Neural progenitor cell (in vitro differentiated cells): ENCODE results near the gene FUBP1. TPM values are rescaled to one million over a fixed set of nuclear protein-coding genes. Genes with fewer than 3 reads are reported as not detected.

Experiments used
- DNase-seq: peaks from one replicate; pipeline ENCODE4 v3.0.0-alpha.2; 2016; ENCODE audit warnings: low spot score
- H2AFZ ChIP-seq: fragments of 200-600 bp; sonication (generic); replicated peaks from 2 replicates; pipeline ENCODE4 v1.6.1; 2016; ENCODE audit warnings: antibody characterized with exemption
- H3F3A ChIP-seq: fragments of 200-600 bp; sonication (generic); 2 replicates; pipeline ENCODE4 v1.6.1; 2016; ENCODE audit warnings: antibody characterized with exemption, low read depth
- H3K27ac ChIP-seq: fragments of 200-600 bp; sonication (generic); 2 replicates; pipeline ENCODE4 v1.5.1; 2016; ENCODE audit warnings: mild to moderate bottlenecking
- H3K27me3 ChIP-seq: fragments of 200-600 bp; sonication (generic); 2 replicates; pipeline ENCODE4 v1.6.1; 2016; ENCODE audit warnings: mild to moderate bottlenecking, moderate library complexity
- H3K36me3 ChIP-seq: fragments of 200-600 bp; sonication (generic); 2 replicates; pipeline ENCODE4 v1.5.1; 2016
- H3K4me1 ChIP-seq: fragments of 200-600 bp; sonication (generic); 2 replicates; pipeline ENCODE4 v1.6.1; 2016; ENCODE audit warnings: mixed run types
- H3K4me2 ChIP-seq: fragments of 200-600 bp; sonication (generic); 2 replicates; pipeline ENCODE4 v1.6.1; 2016
- H3K4me3 ChIP-seq: fragments of 200-600 bp; sonication (generic); 2 replicates; pipeline ENCODE4 v1.5.1; 2016
- H3K79me2 ChIP-seq: fragments of 200-600 bp; sonication (generic); 2 replicates; pipeline ENCODE4 v1.6.1; 2016; ENCODE audit warnings: low read depth
- H3K9ac ChIP-seq: fragments of 200-600 bp; sonication (generic); 2 replicates; pipeline ENCODE4 v1.6.1; 2016
- H3K9me3 ChIP-seq: fragments of 200-600 bp; sonication (generic); 2 replicates; pipeline ENCODE4 v1.5.1; 2016; ENCODE audit warnings: low read depth
- H4K20me1 ChIP-seq: fragments of 200-600 bp; sonication (generic); 2 replicates; pipeline ENCODE4 v1.6.1; 2016; ENCODE audit warnings: low read depth
- H3K27ac Mint-ChIP-seq: 3 replicates; pipeline ENCODE4 v1.8.0; 2021; ENCODE audit warnings: mixed read lengths
- H3K27me3 Mint-ChIP-seq: 2 replicates; pipeline ENCODE4 v1.8.0; 2022; ENCODE audit warnings: low read depth, mild to moderate bottlenecking, inconsistent platforms, moderate library complexity, mixed read lengths; ENCODE audit not compliant: insufficient read depth
- H3K36me3 Mint-ChIP-seq: 3 replicates; pipeline ENCODE4 v1.8.0; 2021; ENCODE audit warnings: mixed read lengths
- H3K4me1 Mint-ChIP-seq: 3 replicates; pipeline ENCODE4 v1.8.0; 2021; ENCODE audit warnings: mixed read lengths
- H3K4me3 Mint-ChIP-seq: 3 replicates; pipeline ENCODE4 v1.8.0; 2021; ENCODE audit warnings: mild to moderate bottlenecking, moderate library complexity, mixed read lengths
- H3K9me3 Mint-ChIP-seq: 3 replicates; pipeline ENCODE4 v1.8.0; 2020; ENCODE audit warnings: mixed read lengths
- CTCF ChIP-seq: fragments of 200-600 bp; sonication (generic); IDR thresholded peaks from 2 replicates; pipeline ENCODE4 v1.5.1; 2017; ENCODE audit warnings: antibody characterized with exemption, mild to moderate bottlenecking
- EZH2 ChIP-seq: fragments of 200-600 bp; sonication (generic); IDR thresholded peaks from 2 replicates; pipeline ENCODE4 v1.6.1; 2017; ENCODE audit warnings: antibody characterized with exemption, mild to moderate bottlenecking, moderate library complexity
- EZH2phosphoT487 ChIP-seq: fragments of 200-600 bp; sonication (generic); IDR thresholded peaks from 2 replicates; pipeline ENCODE4 v1.6.1; 2017; ENCODE audit warnings: antibody characterized with exemption
- total RNA-seq: library from RNA; depleted of rRNA; stranded (reverse); fragments of >200 nt; gene quantifications from 2 replicates; pipeline ENCODE4 v1.2.3, GENCODE V29; 2015; ENCODE audit warnings: low replicate concordance

Gene FUBP1
- total RNA-seq, 1 donor from 2014 or later: 491 TPM

- peaks cover 4% of the 10 kb centered on the region for H3K4me1 ChIP-seq
- DNase-seq: no peak
- H3K4me2 ChIP-seq: no peak overlapping the region
- H3K36me3 Mint-ChIP-seq: peaks cover 36% of the 10 kb centered on the region
- peaks cover 43% of the 10 kb centered on the region for H3F3A ChIP-seq
- no peak overlapping the region for H3K4me3 Mint-ChIP-seq
- H3K4me1 Mint-ChIP-seq: no peaks in the 10 kb centered on the region
- H3K9me3 Mint-ChIP-seq: no peaks in the 10 kb centered on the region
- H3K27ac ChIP-seq: no peak overlapping the region
- no peaks in the 10 kb centered on the region for H3K27me3 ChIP-seq
- H3K27ac Mint-ChIP-seq: no peak overlapping the region
- no peaks in the 10 kb centered on the region for H3K27me3 Mint-ChIP-seq
- no peak overlapping the region for H3K4me3 ChIP-seq
- peaks cover 77% of the 10 kb centered on the region for H4K20me1 ChIP-seq
- TF ChIP-seq CTCF (no peak), EZH2phosphoT487 (no peak), EZH2 (no peak)
- H3K9ac ChIP-seq: no peak overlapping the region
- H2AFZ ChIP-seq: no peak overlapping the region
- peaks cover 60% of the 10 kb centered on the region for H3K36me3 ChIP-seq
- no peaks in the 10 kb centered on the region for H3K9me3 ChIP-seq
- peaks cover 83% of the 10 kb centered on the region for H3K79me2 ChIP-seq
Measured at GRCh38 chr1:77954521-77954920, 24.4 kb downstream of the FUBP1 start.

GRCh38 chr1:77953907-77954306, 25.0 kb downstream of the FUBP1 start:
- Histone ChIP-seq H3F3A (peaks cover 49% of the 10 kb centered on the region), H3K79me2 (peaks cover 84% of the 10 kb centered on the region), H3K4me1 (peaks cover 8% of the 10 kb centered on the region), H3K36me3 (peaks cover 64% of the 10 kb centered on the region), H4K20me1 (peaks cover 77% of the 10 kb centered on the region), H3K4me2 (no peak overlapping the region), H3K4me3 (no peak overlapping the region), H2AFZ (no peak overlapping the region), H3K27ac (no peak overlapping the region), H3K27me3 (no peaks in the 10 kb centered on the region), H3K9ac (no peak overlapping the region), H3K9me3 (no peaks in the 10 kb centered on the region)
- H3K4me1 Mint-ChIP-seq: no peaks in the 10 kb centered on the region
- H3K36me3 Mint-ChIP-seq: peaks cover 34% of the 10 kb centered on the region
- DNase-seq: no peak
- H3K4me3 Mint-ChIP-seq: no peak overlapping the region
- H3K9me3 Mint-ChIP-seq: no peaks in the 10 kb centered on the region
- no peaks in the 10 kb centered on the region for H3K27me3 Mint-ChIP-seq
- TF ChIP-seq EZH2: no peak
- TF ChIP-seq CTCF: no peak
- no peak for TF ChIP-seq EZH2phosphoT487
- no peak overlapping the region for H3K27ac Mint-ChIP-seq

GRCh38 chr1:77951328-77951727, 27.5 kb downstream of the FUBP1 start:
- H3K27ac ChIP-seq: no peak overlapping the region
- DNase-seq: no peak
- H3K27me3 ChIP-seq: no peaks in the 10 kb centered on the region
- peaks cover 69% of the 10 kb centered on the region for H3K79me2 ChIP-seq
- no peak overlapping the region for H3K9ac ChIP-seq
- H4K20me1 ChIP-seq: peaks cover 69% of the 10 kb centered on the region
- H3K4me1 Mint-ChIP-seq: no peaks in the 10 kb centered on the region
- H2AFZ ChIP-seq: no peak overlapping the region
- peaks cover 8% of the 10 kb centered on the region for H3K4me1 ChIP-seq
- peaks cover 66% of the 10 kb centered on the region for H3F3A ChIP-seq
- H3K4me3 ChIP-seq: no peak overlapping the region
- no peak for TF ChIP-seq CTCF
- no peak for TF ChIP-seq EZH2
- no peak for TF ChIP-seq EZH2phosphoT487
- H3K27me3 Mint-ChIP-seq: no peaks in the 10 kb centered on the region
- H3K4me3 Mint-ChIP-seq: no peak overlapping the region
- H3K27ac Mint-ChIP-seq: no peak overlapping the region
- no peaks in the 10 kb centered on the region for H3K9me3 Mint-ChIP-seq
- no peaks in the 10 kb centered on the region for H3K9me3 ChIP-seq
- peaks cover 74% of the 10 kb centered on the region for H3K36me3 ChIP-seq
- peaks cover 32% of the 10 kb centered on the region for H3K36me3 Mint-ChIP-seq
- H3K4me2 ChIP-seq: no peak overlapping the region
